DND-41 (cell line): ENCODE measurements around the gene APMAP.
"Not testable (repeated sequence)": the region's sequence is repeated elsewhere in the genome, so short reads cannot be mapped to it uniquely, and the experiment has no call there.

Source experiments
- CTCF ChIP-seq: IDR thresholded peaks from 2 replicates; pipeline ENCODE4 v1.5.1; 2012; ENCODE audit warnings: borderline replicate concordance, low read length, moderate library complexity, mild to moderate bottlenecking; ENCODE audit not compliant: poor library complexity, severe bottlenecking; ENCODE audit errors: extremely low read depth
- EZH2 ChIP-seq: IDR thresholded peaks from 3 replicates; pipeline ENCODE4 v1.6.1; 2012; ENCODE audit warnings: borderline replicate concordance, low read depth, mild to moderate bottlenecking, moderate library complexity, low read length, inconsistent platforms; ENCODE audit not compliant: severe bottlenecking

GRCh38 chr20:24931893-24932292 lies 60.7 kb downstream of the APMAP start:
- not testable (repeated sequence) for TF ChIP-seq CTCF, EZH2
